HFF-Myc (cell line): ENCODE results near the gene PARD3B.
"Not testable (repeated sequence)": the region's sequence is repeated elsewhere in the genome, so short reads cannot be mapped to it uniquely, and the experiment has no call there.

ENCODE experiments used
- DNase-seq: peaks from one replicate; pipeline ENCODE4 v3.0.0-alpha.2; 2011; ENCODE audit warnings: low read depth; ENCODE audit errors: extremely low read depth
- H3K4me3 ChIP-seq: replicated peaks from 2 replicates; pipeline ENCODE4 v1.5.1; 2011; ENCODE audit warnings: low read depth, mild to moderate bottlenecking, control low read depth, low read length
- CTCF ChIP-seq: IDR thresholded peaks from 2 replicates; pipeline ENCODE4 v1.5.1; 2012; ENCODE audit warnings: mild to moderate bottlenecking, low read depth, low read length, control low read depth; ENCODE audit errors: missing control alignments

PARD3B gene

GRCh38 chr2:205216580-205216979, 671.3 kb downstream of the PARD3B start:
- H3K4me3 ChIP-seq, result no peak overlapping the region
- DNase-seq, result no peak
- no peak for TF ChIP-seq CTCF

GRCh38 chr2:205217004-205217403, 671.7 kb downstream of the PARD3B start:
- no peak for DNase-seq
- H3K4me3 ChIP-seq, result no peak overlapping the region
- no peak for TF ChIP-seq CTCF

GRCh38 chr2:205218056-205218455, 672.8 kb downstream of the PARD3B start:
- TF ChIP-seq CTCF, result no peak
- no peak overlapping the region for H3K4me3 ChIP-seq
- no peak for DNase-seq

- not testable (repeated sequence) for H3K4me3 ChIP-seq, DNase-seq
These were observed 673.5 kb downstream of the PARD3B start for GRCh38 chr2:205218816-205219215.

GRCh38 chr2:205220559-205220958, 675.3 kb downstream of the PARD3B start:
- DNase-seq, result no peak
- no peak overlapping the region for H3K4me3 ChIP-seq
- no peak for TF ChIP-seq CTCF

- no peak for DNase-seq
- no peak for TF ChIP-seq CTCF
- no peak overlapping the region for H3K4me3 ChIP-seq
These were observed 686.8 kb downstream of the PARD3B start for GRCh38 chr2:205232086-205232485.

- no peak overlapping the region for H3K4me3 ChIP-seq
- no peak for TF ChIP-seq CTCF
- no peak for DNase-seq
These were observed 690.2 kb downstream of the PARD3B start for GRCh38 chr2:205235434-205235833.

- no peak overlapping the region for H3K4me3 ChIP-seq
- TF ChIP-seq CTCF, result no peak
- no peak for DNase-seq
These were observed 692.2 kb downstream of the PARD3B start for GRCh38 chr2:205237524-205237923.
